HepG2 (cell line): Measurements from ENCODE around the gene TANGO2. TPM values are rescaled to one million over a fixed set of nuclear protein-coding genes. Genes with fewer than 3 reads are reported as not detected.

ENCODE experiments used
- ATM ChIP-seq: fragments of 450-650 bp; IDR thresholded peaks from 2 replicates; pipeline ENCODE4 v1.7.1; 2017; ENCODE audit warnings: mild to moderate bottlenecking, borderline replicate concordance
- JUNB ChIP-seq: sonication (generic); formaldehyde crosslinking; IDR thresholded peaks from 2 replicates; pipeline ENCODE4 v1.8.0; 2022; ENCODE audit warnings: missing genetic modification reagents, mild to moderate bottlenecking, borderline replicate concordance
- KIAA2018 ChIP-seq: sonication (generic); formaldehyde crosslinking; IDR thresholded peaks from 2 replicates; pipeline ENCODE4 v1.5.0; 2020; ENCODE audit warnings: mild to moderate bottlenecking, missing genetic modification reagents, borderline replicate concordance
- MEIS2 ChIP-seq: sonication (generic); formaldehyde crosslinking; IDR thresholded peaks from 2 replicates; pipeline ENCODE4 v1.9.0; 2021; ENCODE audit warnings: mild to moderate bottlenecking, missing genetic modification reagents
- SIX4 ChIP-seq: sonication (generic); formaldehyde crosslinking; IDR thresholded peaks from 2 replicates; pipeline ENCODE4 v1.4.0; 2020; ENCODE audit warnings: missing genetic modification reagents
- TAF15 ChIP-seq: fragments of 200-400 bp; formaldehyde crosslinking; IDR thresholded peaks from one replicate; pipeline ENCODE4 v1.6.1; 2018; ENCODE audit warnings: mild to moderate bottlenecking, low read depth, low read length; ENCODE audit not compliant: poor library complexity, severe bottlenecking
- TEAD3 ChIP-seq: optimal IDR thresholded peaks from 2 replicates; pipeline ENCODE3; 2016; ENCODE audit warnings: borderline replicate concordance
- ZNF367 ChIP-seq: sonication (generic); formaldehyde crosslinking; IDR thresholded peaks from 2 replicates; pipeline ENCODE4 v1.4.0; 2020; ENCODE audit warnings: missing genetic modification reagents, borderline replicate concordance
- polyA plus RNA-seq, 8 experiments: library from polyadenylated mRNA; depleted of rRNA in 3 of 8; stranded (reverse) in 7 of 8; unstranded in 1 of 8; fragments of >200 nt; fragmentation: Illumina TruSeq in 4 of 8; extraction: Trizol in 4 of 8; gene quantifications; 2 replicates each; pipeline versions ENCODE4 v1.2.1 to v1.2.3, GENCODE V29; 2011 to 2016; ENCODE audit warnings: low read depth in 4 of 8, missing spikeins in 1 of 8, mixed read lengths in 1 of 8; ENCODE audit not compliant: insufficient read depth in 1 of 8
- total RNA-seq, 5 experiments: library from RNA; depleted of rRNA; stranded (reverse); fragments of >200 nt; fragmentation: Illumina TruSeq; extraction: Trizol; gene quantifications; 2 replicates each; pipeline ENCODE4 v1.2.3, GENCODE V29; 2016; ENCODE audit warnings: low read depth in 1 of 5

The TANGO2 gene
- total and polyA plus RNA-seq, 2 of the 13 experiments (the other 11 are each of a cell fraction or from before 2014, with no cell fraction given), result 12.9 to 14.8 TPM

- TF ChIP-seq KIAA2018 (CRISPR knock-in tag) (no peak), TEAD3 (CRISPR knock-in tag) (no peak), JUNB (CRISPR knock-in tag) (no peak), TAF15 (no peak), ZNF367 (CRISPR knock-in tag) (no peak), MEIS2 (CRISPR knock-in tag) (no peak), SIX4 (CRISPR knock-in tag) (no peak), ATM (no peak)
- TF ChIP-seq, all 625 proteins: peak for 0
Observed at GRCh38 chr22:20017622-20017958, 3.3 kb upstream of the TANGO2 start (continued).
